ENCODE measurements around the gene FYB2.

Gene FYB2

DNA sequence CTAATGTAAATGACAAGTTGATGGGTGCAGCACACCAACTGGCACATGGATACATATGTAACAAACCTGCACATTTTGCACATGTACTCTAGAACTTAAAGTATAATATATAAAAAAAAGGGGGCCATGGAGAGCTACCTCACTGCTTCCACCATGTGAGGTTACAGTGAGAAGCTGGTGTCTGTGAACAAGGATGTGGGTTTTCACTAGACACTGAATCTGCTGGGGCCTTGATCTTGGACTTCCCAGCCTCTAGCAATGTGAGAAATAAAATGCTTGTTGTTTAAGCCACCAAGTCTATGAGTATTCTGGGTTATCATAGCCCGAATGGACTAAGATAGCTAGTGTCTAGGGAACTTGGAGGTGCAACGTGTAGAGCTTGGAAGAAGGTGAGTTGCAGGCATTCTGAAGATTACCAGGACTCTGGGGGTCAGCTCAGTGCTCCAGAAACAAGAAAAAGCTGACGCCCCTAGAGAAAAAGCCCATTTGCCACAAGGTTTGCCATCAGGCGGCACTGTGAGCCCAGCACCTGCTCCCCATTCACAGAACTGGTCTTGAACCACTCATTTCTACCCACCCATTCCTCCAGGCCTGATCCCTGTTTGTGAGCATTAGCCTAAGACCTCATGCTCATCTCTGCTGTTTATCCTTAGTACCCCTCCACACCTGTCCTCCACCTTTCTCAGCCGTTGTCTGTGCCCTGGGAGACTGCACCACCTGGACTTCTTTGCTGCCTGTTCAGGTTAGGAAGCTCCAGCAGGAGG lies 15.1 kb upstream of the FYB2 start:
- no peak for DNase-seq

DNA sequence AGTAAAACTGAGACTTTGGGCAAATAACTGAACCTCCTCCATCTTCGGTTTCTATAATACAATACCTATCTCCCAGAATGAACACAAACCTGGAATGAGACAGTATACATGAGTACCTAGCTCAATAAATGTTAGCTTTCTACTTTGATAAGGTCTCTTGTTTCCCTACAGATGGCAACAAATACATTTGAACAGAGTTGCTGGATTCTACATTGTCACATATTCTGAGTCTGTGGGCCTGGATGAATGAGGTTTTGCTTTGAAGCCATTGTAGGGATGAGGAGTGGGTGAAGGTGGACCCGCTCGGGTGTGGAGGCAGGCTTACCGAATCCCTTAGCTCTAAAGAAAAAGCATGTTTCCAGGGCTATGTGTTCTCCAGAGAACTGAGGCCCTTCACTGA lies 13.9 kb upstream of the FYB2 start:
- DNase-seq: no peak

DNA sequence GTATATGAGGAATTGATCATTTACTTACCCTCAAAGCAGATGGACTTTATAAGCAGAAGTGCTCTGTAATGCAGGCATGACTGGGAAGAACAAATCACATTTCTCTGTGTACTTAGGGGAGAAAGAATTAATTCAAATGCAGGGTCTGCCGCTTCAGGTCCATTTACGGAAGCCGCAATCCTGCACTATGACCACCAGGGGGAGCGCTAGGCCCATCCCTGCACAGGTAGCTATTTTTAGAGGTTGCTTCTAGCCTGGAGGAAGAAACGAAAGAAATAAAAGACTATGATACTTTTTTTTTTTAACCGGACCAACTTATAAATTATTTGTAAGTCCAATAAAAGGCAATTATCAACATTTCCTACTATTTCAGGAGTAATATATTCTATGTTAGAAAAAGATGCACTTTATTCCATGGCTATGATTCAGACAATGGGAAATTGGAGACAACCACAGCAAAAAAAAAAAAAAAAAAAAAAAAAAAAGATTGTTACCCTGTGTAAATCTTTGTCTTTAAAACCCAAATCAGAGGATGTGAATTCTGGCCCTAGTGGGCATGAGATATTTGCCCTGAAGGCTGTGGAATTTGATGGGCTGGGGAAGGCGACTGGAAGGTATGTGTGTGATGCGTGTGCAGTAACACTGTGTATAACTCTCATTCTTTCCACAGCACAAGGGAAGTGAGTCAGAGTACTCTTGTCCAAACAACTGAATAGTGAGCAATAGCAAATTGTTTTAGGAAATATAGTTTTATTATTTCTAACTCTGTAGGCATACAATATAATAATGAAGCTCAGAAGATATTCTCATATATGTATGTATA lies 12.9 kb upstream of the FYB2 start:
- DNase-seq: peak; percentile 44

DNA sequence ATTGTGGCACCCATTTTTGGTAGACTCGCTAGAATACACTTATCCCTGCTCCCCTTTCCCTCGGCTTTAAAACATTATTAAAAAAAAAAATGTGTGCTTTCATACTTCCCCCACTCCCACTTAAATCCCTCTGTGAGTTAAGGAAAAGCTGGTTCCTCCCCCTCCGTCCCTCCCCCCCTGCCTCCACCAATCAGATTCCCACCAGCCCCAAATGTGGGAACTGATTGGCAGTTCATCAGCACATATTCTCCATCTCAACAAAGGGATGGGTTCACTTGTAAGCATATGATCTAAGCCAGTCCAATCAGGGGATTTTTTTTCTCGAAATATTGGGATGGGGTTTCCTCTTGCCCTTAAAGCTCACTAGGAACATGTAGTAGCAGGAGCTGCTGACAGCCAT lies 10.8 kb upstream of the FYB2 start:
- no peak for DNase-seq

DNA sequence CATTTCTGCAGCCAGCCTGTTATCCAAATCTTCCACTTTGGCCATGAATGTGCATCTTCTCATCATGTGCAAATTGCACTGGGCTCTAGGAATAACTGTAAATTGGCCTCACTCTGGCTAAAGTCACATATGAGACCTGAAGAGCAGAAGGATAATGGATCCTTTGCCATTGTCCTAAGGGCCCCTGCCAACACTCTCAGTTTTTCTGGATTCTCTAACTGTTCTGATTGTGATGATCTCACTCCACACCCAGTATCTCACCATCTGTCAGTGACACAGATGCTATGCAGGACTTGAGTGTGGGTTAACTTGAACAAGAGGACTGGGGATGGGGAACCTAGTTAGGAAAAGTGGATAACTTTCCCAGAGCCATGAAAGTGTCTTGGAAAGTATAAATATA lies 8.5 kb upstream of the FYB2 start:
- no peak for DNase-seq

DNA sequence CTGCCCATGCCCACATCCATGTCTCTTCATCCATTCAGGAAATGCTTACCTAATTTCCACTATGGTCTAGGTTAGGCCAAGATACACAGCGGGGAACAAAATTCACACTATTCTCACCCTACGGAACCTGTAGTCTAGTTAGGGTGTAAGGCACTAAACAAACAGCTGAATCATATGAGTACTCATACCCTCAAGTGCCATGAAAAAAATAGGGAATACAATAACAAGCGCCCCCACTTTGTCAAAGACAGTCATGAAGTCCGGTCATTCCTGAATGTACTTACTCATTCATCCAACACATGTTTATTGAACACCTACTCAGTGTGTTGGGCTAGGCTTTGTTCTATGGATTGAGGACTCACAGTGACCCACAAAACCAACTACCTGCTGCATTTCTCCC lies 6.2 kb upstream of the FYB2 start:
- no peak for DNase-seq

DNA sequence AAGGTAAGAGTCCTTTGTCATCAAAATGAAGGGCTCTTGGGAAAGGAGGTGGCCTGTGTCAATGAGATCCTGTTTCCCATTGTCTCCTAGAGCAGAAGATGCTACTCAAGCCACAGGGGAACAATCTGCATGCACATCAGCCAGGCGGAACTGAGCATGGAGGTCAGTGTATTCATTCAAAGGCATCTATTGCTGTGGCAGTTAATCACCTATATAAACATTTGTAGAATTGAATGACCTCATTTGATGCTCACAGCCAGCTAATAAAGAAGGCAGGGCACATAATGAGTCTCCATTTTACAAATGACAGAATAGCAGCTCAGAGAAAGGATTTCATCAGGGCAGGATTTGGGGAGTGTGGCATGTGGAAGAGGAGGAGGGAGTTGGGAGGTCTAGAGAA lies 5.7 kb upstream of the FYB2 start:
- peak; percentile 25 for DNase-seq

DNA sequence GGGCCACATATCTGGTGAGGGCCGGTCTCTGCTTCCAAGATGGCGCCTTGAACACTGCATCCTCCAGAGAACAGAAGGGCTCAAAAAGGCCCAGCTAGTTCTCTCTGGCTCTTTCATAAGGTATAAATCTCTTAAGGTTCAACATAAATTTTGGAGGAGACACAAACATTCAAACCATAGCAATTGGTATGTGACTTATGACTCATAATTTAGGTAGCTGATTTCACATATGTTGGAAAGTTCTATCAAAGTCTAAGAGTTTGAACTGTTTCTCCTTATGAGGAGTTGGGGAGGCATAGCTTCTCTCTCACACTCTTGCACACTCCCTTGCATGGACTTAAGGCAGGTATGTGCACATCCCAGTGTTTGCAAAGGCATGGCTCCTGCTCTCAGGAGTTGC lies 5.1 kb upstream of the FYB2 start:
- no peak for DNase-seq

DNA sequence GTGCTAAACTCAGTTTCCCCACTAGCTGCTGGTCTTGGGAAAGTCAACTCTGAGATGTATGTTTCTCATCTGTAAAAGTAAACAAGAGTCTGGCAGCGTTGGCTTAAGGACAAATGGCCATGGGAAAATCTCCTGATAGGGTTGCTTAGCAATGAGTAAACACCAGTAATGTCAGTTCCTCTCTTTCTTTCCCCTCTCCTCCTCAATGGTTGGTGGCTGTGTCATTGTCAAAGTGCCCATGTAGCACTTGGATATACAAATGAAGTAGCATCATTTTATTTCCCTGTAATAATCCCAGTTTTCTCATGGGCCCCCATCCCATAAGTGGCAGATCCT lies 2.2 kb upstream of the FYB2 start:
- DNase-seq: no peak

DNA sequence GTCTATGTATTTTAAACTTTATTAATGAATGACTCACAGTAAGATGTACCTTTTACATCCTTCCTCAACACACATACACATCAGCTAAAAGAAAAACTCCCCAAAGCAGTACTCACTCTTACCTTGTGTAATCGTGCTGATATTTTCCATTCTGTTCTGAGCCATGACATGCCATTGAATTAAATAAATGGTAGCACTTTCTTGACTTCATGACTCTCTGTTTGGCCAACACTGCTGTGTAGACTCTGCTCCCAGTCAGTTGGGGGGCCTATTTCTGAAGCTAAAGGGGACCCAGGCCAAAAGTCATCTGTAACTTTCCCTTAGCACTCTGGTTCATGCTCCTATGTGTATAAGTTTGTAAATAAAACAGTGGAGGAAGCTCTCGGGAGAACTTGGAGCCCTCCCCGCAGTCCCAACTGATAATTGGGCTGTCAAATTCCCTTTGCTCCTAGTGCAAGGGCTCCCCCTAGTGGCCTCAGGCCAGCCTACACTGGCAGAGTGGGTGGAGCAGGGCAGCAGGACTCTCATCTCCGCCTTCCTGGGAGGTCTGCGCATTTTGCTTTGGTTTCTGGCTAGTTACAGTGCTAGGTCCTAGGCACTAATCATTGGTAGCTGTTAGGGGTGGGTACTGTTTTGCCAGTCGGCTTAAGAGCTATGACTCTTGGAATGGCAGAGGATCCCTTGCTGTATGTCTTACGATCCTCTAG lies 1.7 kb upstream of the FYB2 start:
- peak; percentile 27 for DNase-seq

DNA sequence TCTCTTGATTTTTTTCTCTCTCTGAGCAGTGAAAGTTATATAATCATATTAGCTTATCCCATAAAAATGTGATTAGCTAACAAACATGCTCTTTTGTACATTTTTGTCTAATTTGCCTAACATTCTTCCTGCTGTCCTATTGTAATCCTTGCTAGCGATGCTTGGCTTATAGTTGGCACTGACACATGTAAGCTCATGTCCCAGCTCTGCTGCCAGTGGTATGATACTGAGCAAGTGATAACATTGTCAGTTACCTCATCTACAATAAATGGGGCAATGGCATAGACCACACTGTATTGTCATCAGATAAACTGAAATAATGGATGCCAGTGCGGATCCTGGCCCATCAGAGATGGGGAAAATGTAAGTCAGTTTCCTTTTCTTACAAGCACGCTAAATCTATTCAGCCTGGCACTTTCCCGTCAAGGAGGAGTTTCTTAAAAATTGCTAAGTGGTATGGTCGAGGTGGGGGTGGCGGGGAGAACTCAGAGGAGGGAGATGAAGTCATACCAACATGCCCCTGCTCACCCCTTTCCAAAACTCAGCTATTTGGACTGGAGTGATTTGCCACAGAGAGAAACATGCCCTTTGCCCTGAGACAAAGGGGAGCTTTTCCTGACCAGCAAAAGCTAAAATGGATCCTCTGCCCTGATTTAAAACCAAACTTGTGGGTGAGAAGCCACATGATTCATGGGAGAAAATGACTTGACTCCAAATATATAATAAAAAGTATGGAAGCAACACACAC lies 1.3 kb downstream of the FYB2 start:
- no peak for DNase-seq

DNA sequence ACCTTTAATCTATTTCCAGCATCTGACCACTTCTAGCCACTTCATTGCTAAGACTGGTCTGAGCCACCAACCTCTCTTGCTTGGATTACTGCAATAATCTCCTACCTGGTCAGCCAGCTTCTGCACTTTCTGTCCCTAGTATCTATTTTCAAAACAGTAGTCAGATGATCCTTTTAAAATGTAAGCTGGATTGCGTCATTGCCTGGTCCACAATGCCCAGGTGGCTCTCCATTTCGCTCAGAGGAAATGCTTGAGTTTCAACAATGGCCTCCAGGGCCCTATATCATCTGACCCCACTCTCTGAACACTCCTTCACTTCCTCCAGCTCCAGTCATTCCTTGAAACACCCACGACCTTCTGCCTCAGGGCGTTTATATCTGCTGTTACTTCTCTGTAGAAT lies 2.3 kb downstream of the FYB2 start:
- DNase-seq: no peak

DNA sequence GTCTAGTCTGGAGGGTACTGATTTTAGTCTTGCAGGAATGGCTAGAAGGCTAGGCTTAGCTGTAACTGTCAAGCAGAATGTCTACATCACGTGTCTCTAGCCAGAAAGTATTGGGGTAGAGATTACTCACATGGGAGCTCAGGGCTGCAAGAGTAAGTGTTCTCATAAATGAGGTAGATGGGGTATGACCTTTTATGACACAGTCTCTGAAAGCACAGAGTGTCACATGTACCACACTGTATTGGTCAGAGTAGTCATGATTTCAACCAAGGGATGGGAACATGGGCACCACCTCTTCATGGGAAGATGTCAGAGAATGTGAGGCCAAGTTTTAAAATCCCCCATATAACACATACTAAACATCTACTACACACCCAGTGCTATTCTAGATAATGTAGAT lies 2.9 kb downstream of the FYB2 start:
- DNase-seq: no peak

DNA sequence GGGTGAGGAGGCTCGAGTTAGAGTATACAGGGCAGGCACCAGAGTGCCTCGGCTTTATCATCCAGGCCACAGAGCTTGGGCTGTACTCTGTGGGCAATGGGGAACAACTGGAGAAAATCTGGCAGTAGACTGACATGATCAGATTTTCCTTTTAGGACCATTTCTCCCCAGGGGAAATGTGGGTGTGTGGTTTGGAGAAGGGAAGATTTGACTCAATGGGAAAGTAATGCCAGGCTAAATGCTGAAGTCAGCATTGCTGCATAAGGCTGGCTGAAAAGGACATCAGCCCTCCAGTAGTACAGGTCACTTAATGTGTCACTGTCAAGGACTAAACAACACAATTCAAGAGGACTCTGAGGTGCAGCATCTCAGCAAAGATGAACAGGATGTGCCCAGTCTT lies 5.0 kb downstream of the FYB2 start:
- no peak for DNase-seq

DNA sequence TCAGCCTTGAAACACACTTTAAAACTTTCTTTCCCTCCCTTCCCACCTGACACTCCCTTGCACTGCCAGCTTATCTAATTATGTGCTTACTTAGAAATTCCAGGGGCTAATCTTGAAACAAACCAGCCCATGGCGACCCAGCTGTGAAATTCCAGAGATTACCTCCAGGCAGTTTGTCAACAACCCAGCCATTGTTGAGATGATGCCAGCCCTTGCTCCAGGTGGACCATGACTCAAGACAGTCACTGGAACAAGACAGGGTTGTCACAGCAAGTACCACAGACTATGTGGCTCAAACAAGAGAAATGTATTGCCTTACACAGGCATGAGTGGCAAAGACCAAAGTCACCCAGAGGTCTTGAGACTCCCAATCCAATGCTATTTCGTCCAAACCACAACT lies 7.9 kb downstream of the FYB2 start:
- no peak for DNase-seq

DNA sequence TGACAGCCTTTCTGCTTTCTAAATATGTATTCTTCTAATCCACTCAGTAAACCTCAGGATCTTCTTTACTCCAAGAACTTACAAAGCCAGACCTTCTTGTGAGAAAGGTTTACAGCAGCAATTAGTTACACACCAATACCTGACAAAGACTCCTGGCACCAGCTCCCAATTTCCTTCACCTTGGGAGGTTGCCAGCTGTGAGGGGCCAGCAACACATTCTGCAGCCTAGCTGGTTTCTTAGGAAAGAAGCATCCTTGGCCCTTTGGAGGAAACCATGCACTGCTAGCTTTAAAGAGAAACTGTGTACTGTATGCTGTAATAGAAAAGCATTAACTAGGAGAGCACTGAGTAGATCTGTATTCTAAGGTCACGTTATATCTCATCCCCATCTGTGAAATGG lies 10.8 kb downstream of the FYB2 start:
- no peak for DNase-seq

DNA sequence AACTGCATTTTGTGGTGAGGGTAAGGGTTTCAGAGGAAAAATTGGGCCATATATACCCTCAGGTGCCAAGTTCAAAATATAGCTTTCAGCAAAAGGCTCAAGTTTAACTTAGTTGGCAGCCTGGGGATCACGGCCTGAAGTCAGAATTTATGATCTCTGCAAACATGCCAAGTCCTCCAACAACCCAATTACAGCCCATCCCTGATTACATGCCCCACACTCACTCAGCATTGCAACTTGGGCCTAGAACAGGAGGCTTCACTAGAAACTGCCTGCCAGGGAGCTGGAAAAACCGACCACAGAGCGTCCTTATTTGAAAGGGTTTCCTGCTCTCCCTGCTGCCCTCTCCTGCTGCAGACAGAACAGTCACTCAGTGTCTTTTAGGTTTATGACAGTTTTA lies 12.4 kb downstream of the FYB2 start:
- DNase-seq: no peak

DNA sequence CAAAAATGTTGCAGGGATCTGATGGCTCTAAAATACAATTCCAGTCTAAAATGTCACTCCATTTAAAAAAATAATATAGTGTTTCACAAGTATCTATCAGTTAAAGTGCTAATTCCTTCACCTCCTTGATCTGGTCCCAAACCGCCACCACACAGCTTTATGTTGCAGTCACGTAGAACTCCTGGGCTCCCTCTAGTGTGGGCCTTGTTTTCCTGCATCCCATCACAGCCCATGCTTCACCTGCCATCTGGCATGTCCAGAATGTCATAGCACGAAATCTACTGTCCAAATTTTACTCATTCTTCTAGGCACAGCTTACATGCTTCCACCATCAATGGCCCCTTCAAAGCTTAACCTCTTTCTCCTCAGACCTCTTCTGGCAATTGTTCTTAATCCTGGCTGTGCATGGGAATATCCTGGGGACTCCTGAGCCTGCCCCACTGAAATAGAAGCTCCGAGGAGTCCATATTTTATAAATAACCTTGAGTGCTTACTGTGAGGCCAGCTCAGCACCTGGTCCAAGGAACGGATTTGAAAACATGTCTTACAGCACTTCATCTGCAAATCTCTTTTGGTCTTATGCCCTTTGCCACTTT lies 15.5 kb downstream of the FYB2 start:
- no peak for DNase-seq

DNA sequence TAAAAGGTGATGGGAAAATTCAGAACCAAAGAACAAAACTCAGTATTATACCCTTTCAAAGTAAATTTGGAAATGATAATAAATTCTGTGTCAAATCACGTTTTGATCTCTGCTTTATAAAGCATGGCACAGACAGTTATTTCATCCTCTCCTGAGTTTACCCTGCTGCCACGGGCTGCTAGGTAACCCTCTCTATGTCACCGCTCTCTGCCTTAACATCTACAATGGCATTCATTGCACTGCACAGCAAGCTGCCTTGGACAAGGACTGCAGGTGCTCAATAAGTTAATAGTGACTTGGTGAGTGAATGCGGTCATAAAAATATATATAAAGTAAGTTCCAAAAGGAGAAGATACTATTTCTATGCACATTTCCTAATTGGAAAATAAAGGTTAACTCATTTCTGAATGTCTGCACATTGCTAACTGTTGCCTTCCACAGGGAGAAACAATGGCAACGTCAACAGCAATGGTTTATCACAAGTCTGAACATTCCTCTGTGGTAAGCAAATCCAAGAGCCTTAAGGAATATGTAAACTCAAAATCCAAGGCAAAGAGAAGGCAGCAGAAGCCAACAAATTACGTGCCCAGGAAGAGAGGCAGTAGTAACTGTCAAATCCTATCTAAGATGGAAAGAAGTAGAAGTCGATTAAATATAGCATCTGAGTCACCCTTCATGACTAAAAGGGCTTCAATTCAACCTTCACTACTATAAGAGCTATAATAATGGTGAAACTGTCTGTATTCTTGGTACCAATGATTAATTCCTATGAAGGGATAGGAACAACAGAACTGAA lies 19.4 kb downstream of the FYB2 start:
- DNase-seq: no peak

DNA sequence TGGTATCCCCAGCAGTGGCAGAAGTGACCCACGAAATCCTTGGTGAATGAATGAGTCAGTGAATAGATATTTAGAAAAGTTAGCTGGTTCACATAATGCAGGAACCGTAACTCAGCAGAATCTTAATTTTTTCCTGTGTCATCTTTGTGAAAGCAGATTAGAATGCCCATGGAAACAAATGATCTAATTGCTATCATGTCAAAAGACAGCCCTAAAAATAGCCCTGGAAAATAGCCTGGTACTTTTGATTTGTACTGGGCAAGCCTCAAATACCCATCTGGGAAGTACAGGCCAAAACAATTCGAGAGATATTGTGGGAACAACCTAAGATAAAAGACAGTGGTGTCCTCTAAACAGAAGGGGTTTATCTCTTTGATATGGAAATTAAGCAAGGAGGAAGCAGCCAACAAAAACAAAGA lies 21.1 kb downstream of the FYB2 start:
- DNase-seq: no peak

DNA sequence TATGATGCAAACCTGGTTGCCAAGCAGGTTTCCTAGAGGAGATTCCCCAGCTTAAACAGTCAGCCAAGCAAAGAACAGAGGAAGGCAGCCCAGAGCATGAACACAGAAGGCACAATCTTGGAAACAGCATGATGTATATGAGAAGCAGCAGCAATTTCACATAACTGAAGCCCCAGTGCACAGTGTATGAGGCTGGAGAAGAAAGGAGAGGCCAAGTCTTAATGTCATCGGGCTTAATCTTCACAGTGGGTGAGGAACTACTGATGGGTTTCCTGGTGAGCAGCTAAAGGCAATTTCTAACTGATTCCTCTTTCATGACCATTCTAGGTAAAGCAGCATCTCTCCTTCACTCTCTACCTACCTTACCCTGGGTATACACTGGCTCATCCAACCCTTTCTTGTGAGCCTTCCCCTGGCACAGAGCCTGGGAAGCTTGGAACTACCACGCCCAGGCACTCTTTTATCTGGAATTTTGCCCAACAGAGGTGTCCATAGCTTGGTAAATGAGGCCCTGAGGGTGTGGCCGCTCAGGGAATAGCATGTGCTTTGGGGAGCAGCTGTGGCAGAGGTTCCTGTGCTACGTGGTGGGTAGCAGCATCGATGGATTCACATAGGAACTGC lies 22.0 kb downstream of the FYB2 start:
- DNase-seq: no peak

DNA sequence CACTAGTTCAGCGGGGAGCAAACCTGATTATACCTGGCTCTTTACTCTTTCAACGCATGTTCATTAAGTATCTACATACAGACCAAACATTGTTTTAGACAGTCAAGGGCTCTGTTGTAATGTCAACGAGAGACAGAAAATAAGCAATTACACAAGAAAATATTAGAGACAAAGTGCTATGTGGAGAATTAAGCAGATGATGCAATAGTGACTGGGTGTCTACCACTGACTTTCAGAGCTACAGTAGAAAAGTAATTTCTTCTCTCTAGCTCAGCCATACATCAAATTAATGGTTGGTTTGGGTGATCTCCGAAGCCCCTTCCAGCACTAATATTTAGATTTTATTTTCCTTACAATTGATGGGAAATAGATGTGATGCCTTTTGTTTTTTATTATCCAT lies 23.3 kb downstream of the FYB2 start:
- no peak for DNase-seq

Measured in NCI-H1092 (cell line).